Cardiac septum (tissue), 1 donor: ENCODE measurements around the gene ACTR3. TPM values are rescaled to one million over a fixed set of nuclear protein-coding genes. Genes with fewer than 3 reads are reported as not detected.

Source experiments
- DNase-seq: peaks from one replicate; pipeline ENCODE4 v3.0.0-alpha.2; 2020; ENCODE audit warnings: low spot score
- intact Hi-C: fragments of 100-400 bp; cut with DNase I; formaldehyde crosslinking; loops from one replicate; pipeline ENCODE4 v1.14.0; 2022
- total RNA-seq: library from RNA; stranded (reverse); fragmentation: NEBNext Ultra II Directional; extraction: Animal tissue kit (Norgen Biotek cat#: 25700); gene quantifications from one replicate; pipeline ENCODE4 v1.2.1, GENCODE V29; 2021
- donor health status: DM: no; HTN: no; CAD: no.

ACTR3 gene
- total RNA-seq, 1 donor from 2014 or later: 152 TPM

DNA sequence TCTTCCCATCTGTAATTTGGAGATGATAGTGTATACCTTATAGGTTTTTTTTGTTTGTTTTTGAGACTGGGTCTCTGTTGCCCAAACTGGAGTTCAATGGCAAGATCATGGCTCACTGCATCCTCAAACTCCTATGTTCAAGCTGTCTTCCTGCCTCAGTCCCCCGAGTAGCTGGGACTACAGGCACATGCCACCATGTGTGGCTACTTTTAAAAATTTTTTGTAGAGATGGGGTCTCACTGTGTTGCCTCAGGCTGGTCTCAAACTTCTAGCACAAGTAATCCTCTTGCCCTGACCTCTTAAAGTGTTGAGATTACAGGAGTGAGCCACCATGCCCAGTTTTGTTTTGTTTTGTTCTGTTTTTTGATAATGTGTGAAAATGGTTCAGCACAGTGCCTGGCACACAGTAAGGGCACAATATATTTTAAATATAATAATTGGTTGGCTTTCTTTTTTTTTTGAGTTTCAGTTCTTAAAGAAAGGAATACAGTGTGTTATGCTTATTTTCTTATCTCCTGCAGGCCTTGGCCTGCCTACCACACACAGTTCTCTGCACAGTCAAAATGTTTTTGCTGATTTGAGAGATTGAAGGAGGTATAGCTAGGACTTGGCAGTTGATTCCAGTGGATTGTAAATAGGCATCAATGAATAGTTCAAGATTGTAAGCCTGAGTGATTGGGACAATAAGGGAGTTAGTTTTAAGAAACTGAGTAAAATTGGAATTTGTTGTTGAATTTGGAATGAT, 6.1 kb downstream of the ACTR3 start:
- no peak for DNase-seq
- intact Hi-C loops: no loop called here

DNA sequence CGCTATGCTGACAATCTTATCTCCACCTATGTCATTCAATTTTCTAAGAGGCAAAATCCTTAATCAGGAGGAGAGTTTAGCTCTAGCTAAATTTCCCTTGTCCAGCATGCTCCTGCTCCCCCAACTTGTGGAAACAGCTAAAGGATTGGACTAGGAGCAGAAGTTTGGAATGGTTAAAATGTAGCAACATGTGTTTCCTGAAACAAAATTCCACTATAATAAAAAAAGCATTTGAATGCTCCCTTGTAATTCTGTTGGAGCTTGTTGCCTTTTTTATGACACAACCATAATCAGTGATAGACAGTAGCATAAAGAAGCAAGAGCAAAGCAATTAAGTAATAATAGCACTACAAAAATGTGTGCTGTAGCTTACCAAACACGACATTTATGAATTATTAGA, 6.9 kb downstream of the ACTR3 start:
- intact Hi-C loops: no loop called here
- DNase-seq: no peak

DNA sequence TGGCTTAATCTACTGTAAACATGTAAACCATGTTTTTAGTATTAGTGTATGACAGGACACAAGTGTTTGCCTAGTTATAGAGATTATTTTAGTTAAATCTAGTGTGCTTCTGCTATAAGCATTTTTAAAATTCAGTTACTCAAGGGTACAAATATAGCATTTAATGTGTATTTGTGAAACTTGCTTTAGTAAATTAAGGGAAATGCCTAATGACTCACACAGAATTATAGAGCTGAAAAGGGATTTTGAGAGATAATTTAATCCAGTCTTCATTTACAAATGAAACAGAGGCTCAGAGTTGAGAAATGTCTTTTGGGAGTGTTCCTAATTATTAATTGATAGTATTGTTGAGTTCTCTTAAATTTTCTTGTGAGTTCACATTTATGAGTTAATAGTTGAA, 8.2 kb downstream of the ACTR3 start:
- intact Hi-C loops: no loop called here
- DNase-seq: no peak

DNA sequence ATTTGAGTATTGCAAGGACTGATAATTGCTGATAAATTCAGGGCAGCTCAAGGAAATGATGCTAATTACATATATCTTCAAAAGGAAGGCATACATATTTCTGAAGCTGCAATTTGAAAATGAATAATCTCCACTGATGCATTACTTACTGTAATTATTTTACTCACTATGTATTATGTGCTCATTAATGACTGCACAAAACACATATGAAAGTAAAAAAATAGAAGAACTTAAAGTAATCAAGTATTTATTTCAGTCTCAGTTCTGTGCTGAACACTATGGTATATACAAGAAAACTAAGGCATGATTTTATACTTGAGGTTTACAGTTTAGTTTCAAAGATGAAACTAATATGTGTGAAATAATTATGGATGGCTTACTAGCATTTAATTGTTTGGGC, 9.3 kb downstream of the ACTR3 start:
- intact Hi-C loops: no loop called here
- DNase-seq: no peak

DNA sequence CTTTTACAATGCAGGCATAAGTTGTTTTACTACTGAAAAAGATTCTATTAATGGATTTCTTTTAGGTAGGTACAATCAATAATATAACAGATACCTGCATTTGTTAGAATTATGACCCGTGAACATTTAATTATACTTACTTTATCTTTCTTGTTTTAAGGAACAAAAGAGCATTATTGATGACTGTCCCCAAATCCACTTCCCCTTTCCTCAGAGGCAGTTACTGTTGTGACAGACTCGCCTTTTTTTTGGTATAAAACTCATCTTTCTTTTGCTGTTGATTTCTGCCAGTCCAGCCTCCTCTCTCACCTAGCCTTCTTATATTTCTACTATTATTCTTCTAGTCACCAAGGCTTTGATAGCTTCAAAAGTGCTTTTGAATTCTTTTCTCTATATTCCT, 12.1 kb downstream of the ACTR3 start:
- DNase-seq: no peak
- intact Hi-C loops: loop anchor here (10.0 kb wide), 1 partner anchor 63 kb away; no protein-coding TSS in a partner anchor

DNA sequence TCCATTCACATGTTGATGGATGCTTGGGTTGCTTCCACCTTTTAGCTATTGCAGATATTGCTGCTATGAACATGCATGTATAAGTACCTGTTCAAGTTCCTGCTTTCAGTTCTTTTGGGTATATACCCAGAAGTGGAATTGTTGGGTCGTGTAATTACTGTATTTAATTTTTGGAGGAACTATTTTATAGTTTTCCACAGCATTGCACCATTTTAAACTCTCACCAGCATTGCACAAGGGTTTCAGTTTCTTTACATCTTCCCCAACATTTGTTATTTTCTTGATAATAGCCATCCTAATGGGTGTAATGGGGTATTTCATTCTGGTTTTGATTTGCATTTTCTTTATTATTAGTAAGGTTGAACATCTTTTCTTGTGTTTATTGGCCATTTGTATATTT, 16.0 kb downstream of the ACTR3 start:
- intact Hi-C loops: loop anchor here (10.0 kb wide), 1 partner anchor 59 kb away; no protein-coding TSS in a partner anchor
- no peak for DNase-seq

DNA sequence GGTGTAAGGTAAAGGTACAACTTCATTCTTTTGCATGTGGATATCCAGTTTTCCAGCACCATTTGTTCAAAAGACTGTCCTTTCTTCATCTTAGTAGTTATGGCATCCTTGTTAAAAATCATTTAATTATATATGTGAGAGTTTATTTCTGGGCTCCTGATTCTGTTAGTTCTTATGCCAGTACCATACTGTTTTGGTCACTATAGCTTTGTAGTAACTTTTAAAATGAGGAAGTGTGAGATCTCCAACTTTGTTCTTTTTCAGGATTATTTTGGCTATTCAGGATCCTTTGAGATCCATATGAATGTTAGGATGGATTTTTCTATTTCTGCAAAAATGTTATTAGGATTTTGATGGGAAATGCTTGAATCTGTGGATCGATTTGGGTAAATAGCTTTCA, 16.8 kb downstream of the ACTR3 start:
- DNase-seq: no peak
- intact Hi-C loops: loop anchor here (10.0 kb wide), 1 partner anchor 58 kb away; no protein-coding TSS in a partner anchor

DNA sequence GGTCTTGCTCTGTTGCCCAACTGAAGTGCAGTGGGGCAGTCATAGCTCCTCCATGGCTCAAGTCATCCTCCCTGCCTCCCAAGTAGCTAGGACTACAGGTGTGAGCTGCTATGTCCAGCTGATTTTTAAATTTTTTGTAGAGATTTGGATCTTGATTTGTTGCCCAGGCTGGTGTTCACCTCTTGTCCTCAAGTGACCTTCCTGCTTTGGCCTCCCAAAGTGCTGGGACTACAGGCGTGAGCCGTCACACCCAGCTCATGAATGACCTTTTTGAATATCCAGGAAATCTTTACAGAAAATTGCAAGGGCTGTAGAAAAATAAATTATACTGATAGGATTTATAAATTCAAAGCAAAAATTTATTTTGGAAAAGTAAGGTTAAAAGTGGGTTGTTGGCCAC, 17.4 kb downstream of the ACTR3 start:
- intact Hi-C loops: loop anchor here (10.0 kb wide), 1 partner anchor 58 kb away; no protein-coding TSS in a partner anchor
- no peak for DNase-seq

DNA sequence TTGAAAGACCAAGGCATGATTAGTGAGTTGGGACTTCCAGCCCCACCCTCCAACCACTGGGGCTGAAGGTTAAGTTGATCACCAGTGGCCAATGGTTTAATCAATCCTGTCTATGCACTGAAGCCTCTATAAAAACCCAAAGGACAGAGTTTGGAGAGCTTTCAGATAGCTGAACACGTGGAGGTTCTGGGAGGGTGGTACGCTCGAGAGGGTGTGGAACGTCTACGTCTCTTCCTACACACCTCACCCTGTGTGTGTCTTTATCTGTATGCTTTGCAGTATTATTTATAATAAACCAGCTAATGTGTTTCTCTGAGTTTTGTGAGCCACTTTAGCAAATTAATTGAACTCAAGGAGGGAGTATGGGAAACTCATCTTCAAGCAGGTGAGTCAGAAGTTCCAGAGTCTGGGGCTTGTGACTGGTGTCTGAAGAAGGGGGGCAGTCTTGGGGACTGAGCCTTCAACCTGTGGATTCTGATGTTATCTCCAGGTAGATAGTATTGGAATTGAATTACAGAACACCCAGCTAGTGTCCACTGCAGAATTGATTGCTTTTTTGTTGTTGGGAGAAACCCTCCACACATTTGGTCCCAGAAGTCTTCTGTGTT, 20.3 kb downstream of the ACTR3 start:
- DNase-seq: no peak
- intact Hi-C loops: no loop called here

DNA sequence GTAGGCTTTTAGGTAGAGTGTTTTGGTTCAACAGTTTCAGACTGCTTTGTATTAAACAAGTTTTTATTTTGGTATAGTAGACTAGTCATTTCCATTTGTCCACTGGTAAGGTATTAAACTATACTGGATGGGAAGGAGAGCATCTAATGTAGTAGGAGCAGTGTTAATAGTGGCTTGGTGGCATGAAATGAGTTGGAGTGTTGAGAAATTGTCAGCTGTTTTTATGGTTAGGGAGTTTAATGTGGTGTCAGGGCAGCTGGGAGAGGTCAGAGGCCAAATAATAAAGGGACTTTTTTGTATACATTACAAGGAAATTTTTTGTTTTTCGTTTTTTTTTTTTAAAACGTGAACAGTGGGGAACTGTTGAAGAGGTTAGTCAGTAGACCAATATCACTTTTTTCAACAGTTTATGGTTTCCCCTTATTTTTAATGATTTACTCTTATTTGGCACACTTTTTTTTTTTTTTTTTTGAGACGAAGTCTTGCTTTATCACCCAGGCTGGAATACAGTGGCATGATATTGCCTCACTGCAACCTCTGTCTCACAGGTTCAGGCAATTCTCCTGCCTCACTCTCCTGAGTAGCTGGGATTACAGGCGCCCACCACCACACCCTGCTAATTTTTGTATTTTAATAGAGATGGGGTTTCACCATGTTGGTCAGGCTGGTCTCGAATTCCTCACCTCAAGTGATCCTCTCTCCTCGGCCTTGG, 21.2 kb downstream of the ACTR3 start:
- no peak for DNase-seq
- intact Hi-C loops: no loop called here

DNA sequence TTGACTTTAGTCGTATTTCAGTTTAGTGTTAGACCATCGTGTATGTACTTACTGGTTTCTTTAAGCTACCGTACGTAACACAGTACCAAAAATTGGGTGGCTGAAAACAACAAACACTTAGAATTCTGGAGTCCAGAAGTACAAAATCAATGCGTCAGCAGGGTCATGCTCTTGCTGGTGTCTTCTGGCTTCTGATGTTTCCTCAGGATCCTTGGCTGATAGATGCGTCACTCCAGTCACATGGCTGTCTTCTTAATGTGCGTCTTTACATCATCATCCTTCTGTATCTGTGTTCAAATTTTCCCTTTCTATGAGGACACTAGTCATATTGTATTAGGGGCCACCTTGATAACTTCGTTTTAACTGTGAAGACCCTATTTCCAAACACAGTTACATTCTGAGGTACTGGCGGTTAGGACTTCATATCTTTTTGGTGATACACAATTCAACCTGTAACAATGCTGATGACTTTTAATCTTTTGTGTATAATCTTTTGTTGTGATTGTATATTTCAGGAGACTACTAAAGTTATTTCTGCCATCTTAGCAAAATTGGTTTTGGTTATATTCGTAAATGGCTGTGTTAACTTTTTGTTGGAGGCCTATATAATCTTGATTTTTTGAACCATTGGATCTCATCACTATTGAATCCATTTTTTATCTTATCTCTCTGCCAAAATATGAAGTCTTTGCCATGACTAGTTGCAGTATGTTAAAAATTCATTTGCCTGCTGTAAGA, 25.4 kb downstream of the ACTR3 start:
- DNase-seq: no peak
- intact Hi-C loops: no loop called here

DNA sequence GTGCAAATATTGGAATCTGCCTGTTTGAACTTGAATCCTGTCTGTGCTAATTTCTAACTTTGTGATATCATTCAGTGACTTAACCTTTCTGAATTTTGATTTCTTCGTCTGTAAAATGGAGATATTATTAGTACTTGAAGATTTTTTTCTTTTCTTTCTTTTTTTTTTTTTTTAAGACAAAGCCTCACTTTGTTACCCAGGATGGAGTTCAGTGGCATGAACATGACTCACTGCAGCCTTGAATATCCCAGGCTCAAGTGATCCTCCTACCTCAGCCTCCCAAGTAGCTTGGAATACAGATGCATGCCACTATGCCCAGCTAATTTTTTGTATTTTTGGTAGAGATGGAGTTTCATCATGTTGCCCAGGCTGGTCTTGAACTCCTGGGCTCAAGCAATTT, 28.3 kb downstream of the ACTR3 start:
- intact Hi-C loops: no loop called here
- DNase-seq: no peak

DNA sequence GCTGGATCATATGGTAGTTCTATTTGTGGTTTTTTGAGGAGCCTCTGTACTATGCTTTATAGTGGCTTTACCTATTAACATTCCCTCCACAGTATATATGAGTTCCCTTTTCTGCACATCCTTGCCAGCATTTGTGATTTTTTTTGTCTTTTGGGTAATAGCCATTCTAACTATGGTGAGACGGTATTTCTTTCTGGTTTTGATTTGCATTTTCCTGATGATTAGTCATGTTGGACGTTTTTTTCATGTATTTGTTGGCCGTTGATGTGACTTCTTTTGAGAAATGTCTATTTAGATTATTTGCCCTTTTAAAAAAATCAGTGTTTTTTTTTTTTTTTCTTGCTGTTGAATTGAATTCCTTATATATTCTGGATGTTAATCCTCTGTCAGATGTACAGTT, 31.1 kb downstream of the ACTR3 start:
- intact Hi-C loops: no loop called here
- DNase-seq: no peak

DNA sequence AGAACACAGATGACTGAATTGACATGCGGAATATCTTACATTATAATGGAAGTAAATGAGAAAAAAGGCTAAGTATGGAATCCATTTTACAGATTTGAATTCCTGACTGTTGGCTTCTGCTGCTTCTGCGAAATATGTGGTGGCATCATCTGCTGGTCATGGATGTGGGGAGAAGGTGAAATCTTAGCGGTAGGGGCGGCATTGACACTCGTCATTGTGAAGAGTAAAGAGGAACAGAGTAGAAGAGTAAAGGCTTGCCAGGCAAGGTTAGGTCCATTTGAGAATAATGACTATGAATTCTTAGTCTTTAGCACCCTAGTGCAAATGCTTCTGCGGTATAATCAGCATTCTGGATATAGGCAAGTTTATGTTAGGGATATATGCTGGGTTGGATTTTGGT, 32.4 kb downstream of the ACTR3 start:
- intact Hi-C loops: no loop called here

DNA sequence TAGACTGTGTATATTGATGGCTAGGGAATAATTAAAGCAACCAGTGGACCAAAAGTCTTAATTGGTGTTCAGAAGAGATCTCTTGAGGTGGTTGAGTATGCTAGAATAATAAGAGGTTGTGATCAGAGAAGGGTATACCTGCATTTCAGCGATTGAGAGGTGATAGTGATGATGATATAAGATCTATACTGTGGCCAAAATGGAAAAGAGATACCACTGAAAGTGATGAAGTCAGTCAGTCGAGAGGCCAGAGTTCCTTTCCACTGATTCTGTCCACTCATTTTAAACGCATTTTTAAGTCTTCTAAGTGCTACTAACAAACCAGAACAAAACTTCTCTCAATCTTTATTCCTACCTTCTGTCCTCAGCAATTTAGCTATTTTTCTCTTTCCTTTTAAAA, 32.9 kb downstream of the ACTR3 start:
- intact Hi-C loops: no loop called here
- DNase-seq: no peak

More for the DNA sequence above, 32.4 kb downstream of the ACTR3 start:
- DNase-seq: no peak

DNA sequence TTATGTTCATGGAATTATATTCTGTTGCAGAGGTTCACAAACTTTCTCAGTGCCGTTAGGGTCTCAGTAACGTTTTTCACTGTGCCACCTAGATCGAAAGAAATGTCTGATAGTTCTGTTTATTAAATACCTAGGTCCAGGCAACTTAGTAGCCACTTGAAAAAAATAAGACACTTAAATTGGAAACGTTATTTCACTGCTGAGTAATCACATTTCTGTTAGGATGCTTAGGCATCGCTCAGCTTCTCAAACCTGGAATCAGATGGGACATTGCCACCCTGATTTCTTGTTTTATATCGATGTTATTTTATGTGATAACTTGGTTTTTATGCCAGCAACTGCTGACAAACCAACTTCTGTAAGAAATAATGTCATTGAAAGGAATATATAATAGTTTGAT, 36.0 kb downstream of the ACTR3 start:
- intact Hi-C loops: no loop called here
- DNase-seq: no peak

DNA sequence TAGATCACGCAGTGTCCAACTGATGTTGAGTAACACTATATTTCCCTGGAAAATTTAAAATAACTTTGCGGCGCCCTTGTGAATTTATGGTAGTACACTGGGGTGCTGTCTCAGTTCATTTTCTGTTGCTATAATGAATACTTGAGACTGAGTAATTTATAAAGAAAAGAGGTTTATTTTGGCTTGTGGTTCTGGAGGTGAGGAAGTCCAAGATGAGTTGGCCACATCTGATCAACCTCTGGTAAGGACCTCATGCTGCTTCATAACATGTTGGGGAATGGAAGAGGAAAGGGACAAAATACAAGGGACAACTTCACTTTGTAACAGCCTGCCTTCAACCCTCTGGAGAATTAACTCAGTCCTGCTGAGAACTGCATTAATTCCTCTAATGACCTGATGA, 36.4 kb downstream of the ACTR3 start:
- intact Hi-C loops: no loop called here

DNA sequence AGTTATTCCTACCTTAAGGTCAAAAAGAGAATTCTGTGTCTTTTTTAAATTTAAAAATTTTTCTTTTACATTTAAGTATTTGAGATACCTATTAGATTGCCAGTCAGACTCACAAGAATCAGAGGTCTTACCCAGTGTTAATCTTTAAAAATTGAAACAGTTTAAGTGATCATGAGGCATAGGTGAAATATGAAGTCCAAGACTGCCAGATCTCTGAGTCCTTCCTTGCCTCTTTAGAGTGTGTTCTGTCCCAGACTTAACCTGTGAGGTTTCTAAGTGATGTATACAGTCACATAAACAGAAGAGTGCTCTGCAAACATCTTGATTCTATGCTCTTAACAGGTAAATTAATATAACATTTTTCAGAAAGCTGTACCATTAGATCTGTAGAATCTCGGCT, 40.6 kb downstream of the ACTR3 start:
- intact Hi-C loops: no loop called here

More for the DNA sequence above, 36.4 kb downstream of the ACTR3 start:
- no peak for DNase-seq

DNA sequence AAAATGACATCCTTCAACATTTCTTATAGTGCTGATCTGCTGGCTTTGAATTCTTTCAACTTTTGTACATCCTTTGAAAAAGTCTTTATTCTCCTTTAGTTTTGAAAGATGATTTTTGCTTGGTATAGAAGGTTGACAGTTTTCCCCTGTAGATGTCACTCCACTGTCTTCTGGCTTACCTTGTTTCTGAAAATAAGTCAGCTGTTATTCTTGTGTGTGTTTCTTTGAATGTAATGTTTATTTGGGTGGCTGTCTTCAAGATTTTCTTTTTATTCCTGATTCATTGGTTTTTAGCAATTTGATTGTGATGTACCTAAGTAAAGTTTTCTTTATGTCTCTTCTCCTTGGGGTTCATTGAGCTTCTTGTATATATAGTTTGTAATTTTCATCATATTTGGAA, 47.6 kb downstream of the ACTR3 start:
- intact Hi-C loops: no loop called here
- no peak for DNase-seq

More for the DNA sequence above, 40.6 kb downstream of the ACTR3 start:
- no peak for DNase-seq

DNA sequence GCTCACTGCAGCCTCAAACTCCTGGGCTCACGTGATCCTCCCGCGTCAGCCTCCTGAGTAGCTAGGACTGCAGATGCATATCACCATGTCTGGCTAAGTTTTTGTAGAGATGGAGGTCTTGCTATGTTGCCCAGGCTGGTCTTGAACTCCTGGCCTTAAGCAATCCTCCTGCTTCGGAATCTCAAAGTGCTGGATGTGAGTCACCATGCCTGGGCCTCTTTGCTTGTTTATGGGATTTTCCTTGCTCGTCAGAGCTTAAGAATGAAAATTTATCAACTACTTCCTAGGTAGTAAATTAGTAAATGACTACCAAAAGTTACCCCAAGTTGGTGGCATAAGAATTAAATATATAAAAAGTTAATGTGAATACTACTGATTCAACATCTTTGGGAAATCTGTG, 51.0 kb downstream of the ACTR3 start:
- intact Hi-C loops: no loop called here
- no peak for DNase-seq
